Liver (tissue), 3 donors: ENCODE measurements around the gene LCA5.

ENCODE experiments used
- EGR1 ChIP-seq, 2 donors: IDR thresholded peaks; 2 replicates each; pipeline ENCODE4 v1.6.1; 2016 to 2018; ENCODE audit warnings: antibody characterized with exemption in 2 of 2, low read depth in 2 of 2
- FOXA1 ChIP-seq: IDR thresholded peaks from 2 replicates; pipeline ENCODE4 v1.6.1; 2016; ENCODE audit warnings: antibody characterized with exemption
- JUND ChIP-seq, 2 donors: IDR thresholded peaks; 2 replicates each; pipeline ENCODE4 v1.6.1; 2016; ENCODE audit warnings: antibody characterized with exemption in 2 of 2
- RAD21 ChIP-seq, 2 donors: IDR thresholded peaks; 2 replicates each; pipeline ENCODE4 v1.6.1; 2016; ENCODE audit warnings: antibody characterized with exemption in 2 of 2, mild to moderate bottlenecking in 2 of 2
- SP1 ChIP-seq: IDR thresholded peaks from 2 replicates; pipeline ENCODE4 v1.6.1; 2018; ENCODE audit warnings: antibody characterized with exemption, mild to moderate bottlenecking
- TAF1 ChIP-seq: conservative IDR thresholded peaks from 2 replicates; pipeline ENCODE4 v1.6.1; 2016; ENCODE audit warnings: antibody characterized with exemption, mild to moderate bottlenecking
- TF ChIP-seq, protein P1 (sequence below): fragments of 150-350 bp; IDR thresholded peaks from 2 replicates; pipeline ENCODE4 v1.5.1; 2017; ENCODE audit warnings: improper control_type of control experiment, low read depth, low read length; ENCODE audit not compliant: missing input control
- TF ChIP-seq, protein P2 (sequence below): IDR thresholded peaks from 2 replicates; pipeline ENCODE4 v1.6.1; 2016; ENCODE audit warnings: antibody characterized with exemption
- TF ChIP-seq, protein P3 (sequence below): IDR thresholded peaks from 2 replicates; pipeline ENCODE4 v1.6.1; 2016; ENCODE audit warnings: antibody characterized with exemption, mild to moderate bottlenecking
- donor health status: healthy.
- donor health status: healthy.

DNA sequence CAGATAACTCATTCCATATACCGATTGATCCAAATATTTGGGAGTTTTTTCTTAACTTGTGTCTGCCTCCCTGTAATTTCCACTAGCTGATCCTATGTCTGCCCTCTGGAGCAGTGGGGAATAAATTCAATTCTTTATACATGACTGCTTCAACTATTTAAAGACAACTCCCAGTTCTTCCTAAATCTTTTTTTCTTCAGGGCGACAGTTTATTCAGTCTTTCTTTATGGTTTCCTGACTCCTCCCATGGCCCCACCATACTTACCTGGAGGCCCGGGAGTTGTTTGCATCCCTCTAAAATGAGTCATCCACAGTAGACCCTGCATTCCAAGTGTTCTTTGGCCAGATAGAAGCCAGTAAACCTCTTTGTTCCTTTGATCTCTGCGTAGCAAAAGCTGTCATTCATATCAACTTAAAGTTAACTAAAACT lies 73.6 kb downstream of the LCA5 start:
- TF ChIP-seq, protein P1, sequence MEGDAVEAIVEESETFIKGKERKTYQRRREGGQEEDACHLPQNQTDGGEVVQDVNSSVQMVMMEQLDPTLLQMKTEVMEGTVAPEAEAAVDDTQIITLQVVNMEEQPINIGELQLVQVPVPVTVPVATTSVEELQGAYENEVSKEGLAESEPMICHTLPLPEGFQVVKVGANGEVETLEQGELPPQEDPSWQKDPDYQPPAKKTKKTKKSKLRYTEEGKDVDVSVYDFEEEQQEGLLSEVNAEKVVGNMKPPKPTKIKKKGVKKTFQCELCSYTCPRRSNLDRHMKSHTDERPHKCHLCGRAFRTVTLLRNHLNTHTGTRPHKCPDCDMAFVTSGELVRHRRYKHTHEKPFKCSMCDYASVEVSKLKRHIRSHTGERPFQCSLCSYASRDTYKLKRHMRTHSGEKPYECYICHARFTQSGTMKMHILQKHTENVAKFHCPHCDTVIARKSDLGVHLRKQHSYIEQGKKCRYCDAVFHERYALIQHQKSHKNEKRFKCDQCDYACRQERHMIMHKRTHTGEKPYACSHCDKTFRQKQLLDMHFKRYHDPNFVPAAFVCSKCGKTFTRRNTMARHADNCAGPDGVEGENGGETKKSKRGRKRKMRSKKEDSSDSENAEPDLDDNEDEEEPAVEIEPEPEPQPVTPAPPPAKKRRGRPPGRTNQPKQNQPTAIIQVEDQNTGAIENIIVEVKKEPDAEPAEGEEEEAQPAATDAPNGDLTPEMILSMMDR = no peak
- TF ChIP-seq JUND (IDR thresholded peaks at IDR 0.05) (no peak), TAF1 (no peak), SP1 (no peak), RAD21 (IDR thresholded peaks at IDR 0.05) (no peak), FOXA1 (no peak), EGR1 (IDR thresholded peaks at IDR 0.05; ENCODE audit: low read depth in 2 of 2) (no peak)
- TF ChIP-seq, protein P2, sequence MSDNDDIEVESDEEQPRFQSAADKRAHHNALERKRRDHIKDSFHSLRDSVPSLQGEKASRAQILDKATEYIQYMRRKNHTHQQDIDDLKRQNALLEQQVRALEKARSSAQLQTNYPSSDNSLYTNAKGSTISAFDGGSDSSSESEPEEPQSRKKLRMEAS = no peak
- TF ChIP-seq, protein P3, sequence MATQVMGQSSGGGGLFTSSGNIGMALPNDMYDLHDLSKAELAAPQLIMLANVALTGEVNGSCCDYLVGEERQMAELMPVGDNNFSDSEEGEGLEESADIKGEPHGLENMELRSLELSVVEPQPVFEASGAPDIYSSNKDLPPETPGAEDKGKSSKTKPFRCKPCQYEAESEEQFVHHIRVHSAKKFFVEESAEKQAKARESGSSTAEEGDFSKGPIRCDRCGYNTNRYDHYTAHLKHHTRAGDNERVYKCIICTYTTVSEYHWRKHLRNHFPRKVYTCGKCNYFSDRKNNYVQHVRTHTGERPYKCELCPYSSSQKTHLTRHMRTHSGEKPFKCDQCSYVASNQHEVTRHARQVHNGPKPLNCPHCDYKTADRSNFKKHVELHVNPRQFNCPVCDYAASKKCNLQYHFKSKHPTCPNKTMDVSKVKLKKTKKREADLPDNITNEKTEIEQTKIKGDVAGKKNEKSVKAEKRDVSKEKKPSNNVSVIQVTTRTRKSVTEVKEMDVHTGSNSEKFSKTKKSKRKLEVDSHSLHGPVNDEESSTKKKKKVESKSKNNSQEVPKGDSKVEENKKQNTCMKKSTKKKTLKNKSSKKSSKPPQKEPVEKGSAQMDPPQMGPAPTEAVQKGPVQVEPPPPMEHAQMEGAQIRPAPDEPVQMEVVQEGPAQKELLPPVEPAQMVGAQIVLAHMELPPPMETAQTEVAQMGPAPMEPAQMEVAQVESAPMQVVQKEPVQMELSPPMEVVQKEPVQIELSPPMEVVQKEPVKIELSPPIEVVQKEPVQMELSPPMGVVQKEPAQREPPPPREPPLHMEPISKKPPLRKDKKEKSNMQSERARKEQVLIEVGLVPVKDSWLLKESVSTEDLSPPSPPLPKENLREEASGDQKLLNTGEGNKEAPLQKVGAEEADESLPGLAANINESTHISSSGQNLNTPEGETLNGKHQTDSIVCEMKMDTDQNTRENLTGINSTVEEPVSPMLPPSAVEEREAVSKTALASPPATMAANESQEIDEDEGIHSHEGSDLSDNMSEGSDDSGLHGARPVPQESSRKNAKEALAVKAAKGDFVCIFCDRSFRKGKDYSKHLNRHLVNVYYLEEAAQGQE = no peak
